Measurements from ENCODE around the gene NQO2. TPM values are rescaled to one million over a fixed set of nuclear protein-coding genes. Genes with fewer than 3 reads are reported as not detected.
"Not testable (repeated sequence)": the region's sequence is repeated elsewhere in the genome, so short reads cannot be mapped to it uniquely, and the experiment has no call there.

Gene NQO2
- total and polyA plus RNA-seq, 2 experiments from 2014 or later: 23.4 to 38.5 TPM

GRCh38 chr6:2992330-2992979, 7.2 kb upstream of the NQO2 start:
- Histone ChIP-seq H3K4me2 (no peak overlapping the region), H3K4me3 (no peak overlapping the region), H4K20me1 (ENCODE audit: insufficient read depth, poor library complexity, severe bottlenecking) (no peaks in the 10 kb centered on the region), H3K27me3 (no peaks in the 10 kb centered on the region), H3K27ac (no peak overlapping the region), H3K9me2 (replicated peaks; ENCODE audit: insufficient read depth) (no peaks in the 10 kb centered on the region), H2AFZ (no peak overlapping the region), H3K79me2 (peaks cover 4% of the 10 kb centered on the region), H3K4me1 (ENCODE audit: insufficient read depth) (peaks cover 15% of the 10 kb centered on the region), H3K9me3 (ENCODE audit: low read depth) (no peaks in the 10 kb centered on the region), H3K36me3 (replicated peaks; ENCODE audit: insufficient read depth, low read depth) (no peaks in the 10 kb centered on the region)
- WGBS (ENCODE audit: low lambda C conversion rate, missing lambda C conversion rate): 96% methylated on average over 6 of the region's 6 CpGs
- TF ChIP-seq, protein P1, sequence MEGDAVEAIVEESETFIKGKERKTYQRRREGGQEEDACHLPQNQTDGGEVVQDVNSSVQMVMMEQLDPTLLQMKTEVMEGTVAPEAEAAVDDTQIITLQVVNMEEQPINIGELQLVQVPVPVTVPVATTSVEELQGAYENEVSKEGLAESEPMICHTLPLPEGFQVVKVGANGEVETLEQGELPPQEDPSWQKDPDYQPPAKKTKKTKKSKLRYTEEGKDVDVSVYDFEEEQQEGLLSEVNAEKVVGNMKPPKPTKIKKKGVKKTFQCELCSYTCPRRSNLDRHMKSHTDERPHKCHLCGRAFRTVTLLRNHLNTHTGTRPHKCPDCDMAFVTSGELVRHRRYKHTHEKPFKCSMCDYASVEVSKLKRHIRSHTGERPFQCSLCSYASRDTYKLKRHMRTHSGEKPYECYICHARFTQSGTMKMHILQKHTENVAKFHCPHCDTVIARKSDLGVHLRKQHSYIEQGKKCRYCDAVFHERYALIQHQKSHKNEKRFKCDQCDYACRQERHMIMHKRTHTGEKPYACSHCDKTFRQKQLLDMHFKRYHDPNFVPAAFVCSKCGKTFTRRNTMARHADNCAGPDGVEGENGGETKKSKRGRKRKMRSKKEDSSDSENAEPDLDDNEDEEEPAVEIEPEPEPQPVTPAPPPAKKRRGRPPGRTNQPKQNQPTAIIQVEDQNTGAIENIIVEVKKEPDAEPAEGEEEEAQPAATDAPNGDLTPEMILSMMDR (IDR thresholded peaks at IDR 0.05; ENCODE audit: poor library complexity): no peak
- no peak for TF ChIP-seq EZH2 (IDR thresholded peaks at IDR 0.05; ENCODE audit: borderline replicate concordance)
- no peak for TF ChIP-seq EZH2phosphoT487 (IDR thresholded peaks at IDR 0.05; ENCODE audit: low read depth, severe bottlenecking, unreplicated experiment)
- DNase-seq (ENCODE audit: low spot score): no peak

GRCh38 chr6:2993755-2994317, 5.9 kb upstream of the NQO2 start:
- no peaks in the 10 kb centered on the region for H3K9me2 ChIP-seq (replicated peaks; ENCODE audit: insufficient read depth)
- H3K79me2 ChIP-seq: peaks cover 4% of the 10 kb centered on the region
- H3K9me3 ChIP-seq (ENCODE audit: low read depth): no peaks in the 10 kb centered on the region
- H2AFZ ChIP-seq: no peak overlapping the region
- peaks cover 12% of the 10 kb centered on the region for H3K4me1 ChIP-seq (ENCODE audit: insufficient read depth)
- no peak for DNase-seq (ENCODE audit: low spot score)
- no peaks in the 10 kb centered on the region for H3K36me3 ChIP-seq (replicated peaks; ENCODE audit: insufficient read depth, low read depth)
- no peaks in the 10 kb centered on the region for H4K20me1 ChIP-seq (ENCODE audit: insufficient read depth, poor library complexity, severe bottlenecking)
- H3K4me2 ChIP-seq: no peak overlapping the region
- H3K27me3 ChIP-seq: no peaks in the 10 kb centered on the region
- no peak overlapping the region for H3K4me3 ChIP-seq
- 75% methylated on average over 4 of the region's 4 CpGs for WGBS (ENCODE audit: low lambda C conversion rate, missing lambda C conversion rate)
- TF ChIP-seq EZH2phosphoT487 (IDR thresholded peaks at IDR 0.05; ENCODE audit: low read depth, severe bottlenecking, unreplicated experiment): no peak
- no peak for TF ChIP-seq EZH2 (IDR thresholded peaks at IDR 0.05; ENCODE audit: borderline replicate concordance)
- TF ChIP-seq, protein P1 (IDR thresholded peaks at IDR 0.05; ENCODE audit: poor library complexity): no peak
- H3K27ac ChIP-seq: no peak overlapping the region

DNA sequence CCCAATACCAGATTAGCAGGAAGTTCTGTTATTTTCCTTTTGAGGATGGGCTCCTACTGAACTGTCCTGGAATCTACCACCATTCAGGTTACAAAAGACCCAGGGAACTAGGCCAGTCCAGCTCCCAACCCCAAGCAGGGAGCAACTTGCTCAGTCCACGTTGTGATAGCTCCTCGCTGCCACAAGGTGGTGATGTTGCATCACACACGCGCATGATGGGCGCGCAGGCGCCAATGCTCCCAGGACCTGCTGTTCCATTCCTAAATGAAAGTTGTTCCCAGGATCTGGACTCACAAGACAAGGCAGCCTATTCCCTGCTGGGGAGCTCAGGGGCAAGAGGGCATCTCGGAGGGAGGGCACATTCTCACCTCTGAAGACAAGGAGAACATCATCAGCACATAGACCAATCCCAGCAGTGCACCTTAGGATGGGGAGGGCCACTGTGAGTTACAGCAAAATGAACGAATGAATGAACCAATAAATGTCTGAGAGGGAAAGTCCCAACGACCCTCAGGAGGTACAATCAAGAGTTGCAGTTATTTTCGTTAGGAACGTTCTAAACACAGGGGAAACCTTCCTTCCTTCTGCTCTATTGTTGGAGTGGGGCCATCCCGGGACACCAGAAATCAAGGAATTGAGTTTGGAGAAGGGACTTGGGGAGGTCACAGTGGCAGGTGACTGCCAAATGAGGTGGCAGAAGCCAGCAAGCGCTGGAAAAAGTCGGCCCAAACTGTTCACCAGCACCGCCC, 1.3 kb upstream of the NQO2 start:
- not testable (repeated sequence) for H4K20me1 ChIP-seq (ENCODE audit: insufficient read depth, poor library complexity, severe bottlenecking); H3K27me3 ChIP-seq; H3K4me1 ChIP-seq (ENCODE audit: insufficient read depth); H3K79me2 ChIP-seq; H3K36me3 ChIP-seq (replicated peaks; ENCODE audit: insufficient read depth, low read depth); H3K9me2 ChIP-seq (replicated peaks; ENCODE audit: insufficient read depth); H3K9me3 ChIP-seq (ENCODE audit: low read depth)
- peak overlapping the region; percentile 66 for H2AFZ ChIP-seq
- TF ChIP-seq, protein P1 (IDR thresholded peaks at IDR 0.05; ENCODE audit: poor library complexity): peak; percentile 40
- peak overlapping the region; percentile 88 for H3K4me2 ChIP-seq
- peak; percentile 21 for DNase-seq (ENCODE audit: low spot score)
- H3K27ac ChIP-seq: peak overlapping the region; percentile 95
- 5% methylated on average over 15 of the region's 16 CpGs for WGBS (ENCODE audit: low lambda C conversion rate, missing lambda C conversion rate)
- H3K4me3 ChIP-seq: peak overlapping the region; percentile 50

Data from hepatocyte (in vitro differentiated cells).